ENCODE results near the gene MRPS18B. TPM values are rescaled to one million over a fixed set of nuclear protein-coding genes. Genes with fewer than 3 reads are reported as not detected.
"Not testable (repeated sequence)": the region's sequence is repeated elsewhere in the genome, so short reads cannot be mapped to it uniquely, and the experiment has no call there.

The MRPS18B gene
- total RNA-seq, 4 donors from 2014 or later, result 47.0 to 82.5 (median 64.6) TPM

DNA sequence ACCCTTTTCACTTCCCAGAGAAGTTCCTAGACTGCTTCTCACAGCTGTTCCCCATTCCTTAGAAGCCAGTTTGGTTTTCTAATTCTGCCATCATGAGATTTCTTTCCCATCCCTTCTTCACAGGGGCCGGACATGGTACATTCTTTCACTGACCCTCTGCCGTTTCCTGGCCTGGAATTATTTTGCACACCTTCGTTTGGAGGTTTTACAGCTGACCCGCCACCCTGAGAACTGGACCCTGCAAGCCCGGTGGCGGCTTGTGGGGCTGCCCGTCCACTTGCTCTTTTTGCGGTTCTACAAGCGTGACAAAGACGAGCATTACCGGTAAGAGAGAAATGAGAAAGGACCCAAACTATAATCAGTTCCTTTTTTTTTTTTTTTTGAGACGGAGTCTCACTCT lies 33.5 kb downstream of the MRPS18B start:
- no peak overlapping the region for H3K27ac ChIP-seq
- no peaks in the 10 kb centered on the region for H3K9me3 ChIP-seq
- WGBS, 2 donors, result 93 to 94% methylated on average over 12 of the region's 12 CpGs
- TF ChIP-seq, protein P1, sequence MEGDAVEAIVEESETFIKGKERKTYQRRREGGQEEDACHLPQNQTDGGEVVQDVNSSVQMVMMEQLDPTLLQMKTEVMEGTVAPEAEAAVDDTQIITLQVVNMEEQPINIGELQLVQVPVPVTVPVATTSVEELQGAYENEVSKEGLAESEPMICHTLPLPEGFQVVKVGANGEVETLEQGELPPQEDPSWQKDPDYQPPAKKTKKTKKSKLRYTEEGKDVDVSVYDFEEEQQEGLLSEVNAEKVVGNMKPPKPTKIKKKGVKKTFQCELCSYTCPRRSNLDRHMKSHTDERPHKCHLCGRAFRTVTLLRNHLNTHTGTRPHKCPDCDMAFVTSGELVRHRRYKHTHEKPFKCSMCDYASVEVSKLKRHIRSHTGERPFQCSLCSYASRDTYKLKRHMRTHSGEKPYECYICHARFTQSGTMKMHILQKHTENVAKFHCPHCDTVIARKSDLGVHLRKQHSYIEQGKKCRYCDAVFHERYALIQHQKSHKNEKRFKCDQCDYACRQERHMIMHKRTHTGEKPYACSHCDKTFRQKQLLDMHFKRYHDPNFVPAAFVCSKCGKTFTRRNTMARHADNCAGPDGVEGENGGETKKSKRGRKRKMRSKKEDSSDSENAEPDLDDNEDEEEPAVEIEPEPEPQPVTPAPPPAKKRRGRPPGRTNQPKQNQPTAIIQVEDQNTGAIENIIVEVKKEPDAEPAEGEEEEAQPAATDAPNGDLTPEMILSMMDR (IDR thresholded peaks at IDR 0.05), result no peak
- no peak for TF ChIP-seq POLR2A (IDR thresholded peaks at IDR 0.05)
- no peak for DNase-seq
- intact Hi-C loops (cut with DNase I), result no loop called here
- peaks cover 6 to 14% of the 10 kb centered on the region in 2 donors for H3K4me1 ChIP-seq
- no peak overlapping the region for H3K4me3 ChIP-seq (replicated peaks in 1 of 3)
- H3K36me3 ChIP-seq, result peaks cover 51 to 55% of the 10 kb centered on the region in 2 donors
- no peaks in the 10 kb centered on the region for H3K27me3 ChIP-seq

DNA sequence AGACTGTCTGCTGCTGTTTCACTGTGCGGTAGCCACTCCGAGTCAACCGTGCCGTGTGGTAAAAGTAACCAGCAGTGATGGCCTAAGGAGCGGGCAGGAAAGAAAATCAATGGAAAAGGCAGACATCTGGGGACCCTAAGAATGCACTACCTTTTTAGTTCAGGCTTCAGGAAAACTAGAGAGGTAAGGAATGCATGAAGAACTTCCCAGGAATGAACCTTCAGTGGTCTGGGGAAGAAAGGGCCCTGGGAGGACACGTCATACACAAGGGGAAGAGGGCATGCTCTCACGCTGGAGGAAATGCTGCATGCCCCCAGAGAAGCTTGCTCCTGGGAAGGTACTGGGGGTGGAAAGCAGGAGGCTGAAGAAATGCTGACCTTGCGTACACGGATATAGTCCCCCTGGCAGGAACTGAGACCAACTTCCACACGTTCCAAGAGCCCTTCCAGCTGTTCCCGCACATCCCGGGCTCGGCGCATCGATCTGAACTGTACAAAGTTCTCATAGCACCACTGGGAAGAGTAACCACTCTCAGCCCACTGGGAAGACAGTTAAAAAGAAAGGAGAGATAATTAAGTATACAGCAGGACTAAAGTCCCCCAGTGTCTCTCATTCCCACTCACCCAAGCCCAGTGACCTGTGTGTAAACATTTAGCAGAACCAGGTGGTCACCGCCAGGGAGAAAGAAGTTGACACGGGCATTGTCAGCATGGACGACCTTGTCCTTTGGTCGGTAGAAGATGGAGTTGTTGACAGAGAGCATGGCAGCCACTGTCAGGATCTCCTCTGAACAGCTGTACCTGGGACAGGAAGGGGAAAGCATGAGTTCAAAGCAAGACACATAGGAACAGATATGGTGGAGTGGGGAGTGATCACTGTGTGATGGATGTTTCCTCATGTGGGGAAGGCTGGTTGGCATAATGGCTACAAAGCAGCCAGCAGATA lies 37.4 kb downstream of the MRPS18B start:
- Histone ChIP-seq H3K4me3 (replicated peaks in 1 of 3) (no peak overlapping the region), H3K4me1 (no peaks in the 10 kb centered on the region), H3K27me3 (no peaks in the 10 kb centered on the region), H3K36me3 (peaks cover 72 to 90% of the 10 kb centered on the region in 2 donors), H3K9me3 (no peaks in the 10 kb centered on the region), H3K27ac (no peak overlapping the region)
- TF ChIP-seq POLR2A (IDR thresholded peaks at IDR 0.05), result no peak
- TF ChIP-seq, protein P1 (IDR thresholded peaks at IDR 0.05), result no peak
- 92 to 95% methylated on average over 19 of the region's 19 CpGs for WGBS, 2 donors
- intact Hi-C loops (cut with DNase I), result no loop called here
- no peak for DNase-seq

DNA sequence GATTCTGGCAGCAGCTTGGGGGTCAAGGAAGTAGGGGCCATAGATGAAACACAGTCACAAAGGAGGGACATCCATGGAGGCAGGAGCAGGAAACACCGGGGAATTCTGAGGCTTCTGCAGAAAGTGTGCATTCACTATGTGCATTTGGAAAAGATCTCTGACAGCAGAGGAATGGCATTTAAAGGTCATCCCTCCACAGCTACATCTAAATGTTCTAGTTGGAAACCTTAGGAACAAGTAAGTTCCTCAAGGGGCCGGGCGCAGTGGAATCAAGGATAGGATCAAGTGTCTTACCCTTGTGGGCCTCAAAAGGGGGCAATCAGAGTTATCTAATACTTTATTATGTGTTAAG lies 38.1 kb downstream of the MRPS18B start:
- intact Hi-C loops (cut with DNase I), result no loop called here
- Histone ChIP-seq H3K9me3 (no peaks in the 10 kb centered on the region), H3K27me3 (no peaks in the 10 kb centered on the region), H3K4me3 (replicated peaks in 1 of 3) (no peak overlapping the region), H3K4me1 (no peaks in the 10 kb centered on the region), H3K36me3 (peaks cover 73 to 92% of the 10 kb centered on the region in 2 donors), H3K27ac (no peak overlapping the region)
- DNase-seq, result no peak
- TF ChIP-seq, protein P1 (IDR thresholded peaks at IDR 0.05), result no peak
- no peak for TF ChIP-seq POLR2A (IDR thresholded peaks at IDR 0.05)
- WGBS, 2 donors, result 97% methylated on average over 3 of the region's 3 CpGs

DNA sequence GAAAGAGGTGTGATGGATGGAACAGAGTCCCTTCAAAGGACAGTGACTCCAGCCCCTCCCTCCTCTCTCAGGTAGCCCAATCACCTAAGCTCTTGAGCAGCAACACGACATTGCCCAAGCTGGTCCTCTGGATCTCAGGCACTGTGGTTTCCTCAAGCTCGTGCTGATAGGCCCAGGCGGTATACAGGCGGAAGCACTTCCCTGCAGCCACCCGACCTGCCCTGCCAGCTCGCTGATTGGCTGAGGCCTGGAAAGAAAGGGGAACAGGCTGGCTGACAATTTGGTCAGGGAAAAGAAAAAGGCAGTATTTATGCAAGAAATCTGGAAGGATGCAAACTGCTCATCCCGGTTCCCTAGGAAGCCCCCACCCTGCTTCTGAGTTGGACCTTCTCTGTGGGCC lies 38.9 kb downstream of the MRPS18B start:
- H3K36me3 ChIP-seq, result peaks cover 76 to 90% of the 10 kb centered on the region in 2 donors

DNA sequence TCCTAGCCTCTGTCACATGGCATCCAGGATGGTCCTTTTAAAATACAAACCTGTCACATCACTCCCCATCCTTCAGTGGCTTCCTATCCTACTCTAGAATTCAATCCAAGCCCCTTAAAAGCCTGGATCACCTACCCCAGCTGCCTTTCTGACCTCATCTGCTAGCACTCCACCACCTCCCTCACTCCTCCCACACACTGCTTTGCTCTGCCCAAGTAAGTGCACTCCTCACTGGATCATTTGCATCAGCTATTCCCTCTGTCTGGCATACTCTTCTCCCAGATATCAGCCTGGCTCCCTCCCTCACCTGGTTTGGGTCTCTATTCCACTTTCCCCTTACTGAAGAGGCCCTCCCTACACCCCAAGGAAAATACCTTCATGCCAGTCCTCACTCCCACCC lies 39.8 kb downstream of the MRPS18B start:
- intact Hi-C loops (cut with DNase I), result no loop called here
- peaks cover 76 to 90% of the 10 kb centered on the region in 2 donors for H3K36me3 ChIP-seq
- TF ChIP-seq, protein P1 (IDR thresholded peaks at IDR 0.05), result no peak
- no peak for TF ChIP-seq POLR2A (IDR thresholded peaks at IDR 0.05)
- H3K27me3 ChIP-seq, result no peaks in the 10 kb centered on the region
- no peak overlapping the region for H3K4me3 ChIP-seq (replicated peaks in 1 of 3)
- no peak overlapping the region for H3K27ac ChIP-seq
- DNase-seq, result no peak
- H3K9me3 ChIP-seq, result no peaks in the 10 kb centered on the region
- H3K4me1 ChIP-seq, result no peaks in the 10 kb centered on the region

More for the DNA sequence above, 38.9 kb downstream of the MRPS18B start:
- Histone ChIP-seq H3K27me3 (no peaks in the 10 kb centered on the region), H3K27ac (no peak overlapping the region), H3K4me3 (replicated peaks in 1 of 3) (no peak overlapping the region), H3K9me3 (no peaks in the 10 kb centered on the region), H3K4me1 (no peaks in the 10 kb centered on the region)
- intact Hi-C loops (cut with DNase I), result no loop called here
- 83 to 85% methylated on average over 1 to 7 of the region's 7 CpGs for WGBS, 2 donors
- TF ChIP-seq POLR2A (IDR thresholded peaks at IDR 0.05), result no peak
- TF ChIP-seq, protein P1 (IDR thresholded peaks at IDR 0.05), result no peak
- DNase-seq, result no peak

DNA sequence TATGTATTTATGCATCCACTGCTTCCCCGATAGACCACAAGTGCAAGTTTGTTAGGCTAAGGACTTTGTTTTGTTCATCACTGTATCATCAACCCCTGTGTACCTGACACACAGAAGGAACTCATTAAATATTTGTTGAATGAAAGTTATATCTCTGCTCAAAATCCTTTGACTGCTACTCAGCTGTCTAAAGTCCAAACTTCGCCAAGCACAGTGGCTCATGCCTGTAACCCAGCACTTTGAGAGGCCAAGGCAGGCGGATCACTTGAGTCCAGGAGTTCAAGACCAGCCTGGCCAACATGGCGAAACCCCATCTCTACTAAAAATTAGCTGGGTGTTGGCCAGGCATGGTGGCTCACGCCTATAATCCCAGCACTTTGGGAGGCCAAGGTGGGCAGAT lies 40.3 kb downstream of the MRPS18B start:
- DNase-seq; H3K4me3 ChIP-seq (replicated peaks in 1 of 3); H3K9me3 ChIP-seq; H3K27ac ChIP-seq; H3K27me3 ChIP-seq; intact Hi-C loops (cut with DNase I); H3K4me1 ChIP-seq: not testable (repeated sequence)
- peaks cover 76 to 88% of the 10 kb centered on the region in 2 donors for H3K36me3 ChIP-seq
- 95% methylated on average over 5 of the region's 5 CpGs for WGBS, 2 donors
